T-helper 2 cell treated with Interferon-gamma antibody and Interleukin-4, amounts not matched to agents 100 ng/mL and 5 ng/mL, for 36 hours (primary cell): ENCODE data around the gene TECTA. TPM values are rescaled to one million over a fixed set of nuclear protein-coding genes. Genes with fewer than 3 reads are reported as not detected.
"Not testable (repeated sequence)": the region's sequence is repeated elsewhere in the genome, so short reads cannot be mapped to it uniquely, and the experiment has no call there.

Experiments
- intact Hi-C: fragments of 100-400 bp; cut with micrococcal nuclease; formaldehyde crosslinking; loops from one replicate; pipeline ENCODE4 v1.15.1; 2023
- total RNA-seq: library from RNA; stranded (reverse); gene quantifications from 2 replicates; pipeline ENCODE4 v1.2.3, GENCODE V29; 2022

Gene TECTA
- total RNA-seq, 1 donor from 2014 or later: 0.18 TPM

DNA sequence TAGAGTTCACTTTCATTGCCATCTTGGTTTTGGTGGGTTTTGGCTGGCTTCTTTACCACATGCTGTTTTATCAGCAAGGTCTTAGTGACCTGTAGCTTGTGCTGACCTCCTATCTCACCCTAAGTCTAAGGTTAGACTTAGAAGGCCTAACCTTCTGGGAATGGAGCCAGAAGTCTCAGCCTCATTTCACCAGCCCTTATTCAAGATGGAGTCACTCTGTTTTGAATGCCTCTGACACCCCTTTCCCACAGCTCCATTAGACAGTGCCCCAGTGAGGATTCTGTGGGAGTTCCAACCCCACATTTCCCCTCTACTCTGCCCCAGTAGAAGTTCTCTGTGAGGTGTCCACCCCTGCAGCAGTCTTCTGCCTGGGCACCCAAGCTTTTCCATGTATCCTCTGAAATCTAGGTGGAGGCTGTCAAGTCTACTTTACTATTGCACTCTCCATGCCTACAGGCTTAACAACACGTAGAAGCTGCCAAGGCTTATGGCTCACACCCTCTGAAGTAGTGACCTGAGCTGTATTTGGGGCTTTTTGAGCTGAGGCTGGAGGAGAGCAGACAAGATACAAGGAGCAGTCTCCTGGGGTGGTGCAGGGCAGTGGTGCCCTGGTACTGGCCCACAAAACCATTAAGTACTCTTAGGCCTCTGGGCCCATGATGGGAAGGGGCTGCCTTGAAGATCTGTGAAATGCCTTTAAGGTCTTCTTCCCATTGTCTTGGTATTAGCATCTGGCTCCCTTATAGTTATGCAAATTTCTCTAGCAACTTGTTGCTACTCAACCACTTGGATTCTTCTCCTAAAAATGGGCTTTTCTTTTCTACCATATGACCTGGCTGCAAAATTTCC, 125.6 kb downstream of the TECTA start:
- intact Hi-C loops: no loop called here

DNA sequence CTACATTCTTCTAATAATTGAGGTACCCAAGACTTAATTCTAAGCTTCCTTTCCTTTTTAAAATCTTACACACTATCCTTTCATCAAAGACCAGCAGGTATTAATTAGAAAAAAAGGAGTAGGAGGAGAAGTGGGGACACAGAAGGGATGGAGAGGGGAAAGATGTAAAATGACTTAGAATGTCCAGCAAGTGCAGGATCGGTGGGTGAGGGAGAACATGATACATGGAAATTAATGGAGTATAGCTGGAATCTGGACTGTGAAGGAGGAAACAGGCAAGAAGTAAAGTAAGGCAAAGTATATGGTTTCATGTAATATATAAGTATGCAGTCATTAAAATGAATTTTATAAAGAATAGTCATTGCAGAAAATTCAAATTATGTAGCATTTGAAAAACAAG, 127.8 kb downstream of the TECTA start:
- intact Hi-C loops: no loop called here

DNA sequence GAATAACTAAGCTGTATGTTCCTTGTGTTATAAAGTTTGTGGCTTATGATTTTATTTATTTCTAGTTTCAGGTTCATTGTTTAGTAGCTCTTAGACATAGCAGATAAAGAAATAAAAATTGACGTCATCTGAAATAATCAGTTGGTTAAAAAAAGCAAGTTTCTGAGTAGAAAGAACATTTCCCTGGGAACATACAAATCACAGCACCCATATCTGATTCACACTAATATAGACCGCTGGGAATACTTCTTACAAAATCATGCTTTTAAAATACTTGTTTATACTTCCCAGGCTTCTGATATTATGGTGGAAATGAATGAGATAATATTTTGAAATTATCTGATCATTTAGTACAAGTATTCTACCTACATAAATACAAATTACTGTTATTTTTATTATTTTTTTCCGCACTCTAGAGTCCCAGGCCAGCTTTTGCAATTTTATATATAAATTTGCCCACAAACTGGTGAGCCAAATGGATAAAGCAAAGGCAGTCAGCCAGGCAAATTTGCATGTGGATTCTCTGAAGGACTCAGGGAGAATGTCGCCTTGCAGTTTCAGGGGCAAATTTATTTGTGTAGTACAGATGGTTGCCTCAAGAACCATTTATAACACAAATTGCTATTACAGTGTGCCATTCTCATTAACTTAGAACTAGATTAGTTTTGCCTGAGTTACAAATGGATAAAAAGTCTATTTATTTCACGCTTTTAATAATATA, 128.6 kb downstream of the TECTA start:
- intact Hi-C loops: no loop called here

GRCh38 chr11:121231576-121232278, 130.7 kb downstream of the TECTA start:
- intact Hi-C loops: no loop called here

DNA sequence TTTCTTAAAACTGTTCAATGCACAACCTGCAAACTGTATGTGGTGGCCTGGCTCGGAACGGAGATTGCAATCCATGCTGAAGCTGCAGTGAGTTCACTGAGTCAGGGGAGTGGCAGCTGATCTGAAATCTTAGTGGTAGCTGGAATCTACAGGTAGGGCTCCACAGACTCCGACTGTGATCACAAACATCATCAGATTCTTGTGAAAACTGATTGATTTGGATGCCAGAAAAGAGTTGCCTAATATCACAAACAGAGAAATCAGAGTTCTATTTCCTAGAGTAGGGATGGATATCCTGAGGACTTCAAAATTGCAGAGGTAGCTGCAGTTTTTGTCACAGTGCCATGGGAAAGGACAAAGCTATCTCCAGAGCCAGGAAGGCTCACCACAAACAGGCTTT, 134.0 kb downstream of the TECTA start:
- intact Hi-C loops: no loop called here

DNA sequence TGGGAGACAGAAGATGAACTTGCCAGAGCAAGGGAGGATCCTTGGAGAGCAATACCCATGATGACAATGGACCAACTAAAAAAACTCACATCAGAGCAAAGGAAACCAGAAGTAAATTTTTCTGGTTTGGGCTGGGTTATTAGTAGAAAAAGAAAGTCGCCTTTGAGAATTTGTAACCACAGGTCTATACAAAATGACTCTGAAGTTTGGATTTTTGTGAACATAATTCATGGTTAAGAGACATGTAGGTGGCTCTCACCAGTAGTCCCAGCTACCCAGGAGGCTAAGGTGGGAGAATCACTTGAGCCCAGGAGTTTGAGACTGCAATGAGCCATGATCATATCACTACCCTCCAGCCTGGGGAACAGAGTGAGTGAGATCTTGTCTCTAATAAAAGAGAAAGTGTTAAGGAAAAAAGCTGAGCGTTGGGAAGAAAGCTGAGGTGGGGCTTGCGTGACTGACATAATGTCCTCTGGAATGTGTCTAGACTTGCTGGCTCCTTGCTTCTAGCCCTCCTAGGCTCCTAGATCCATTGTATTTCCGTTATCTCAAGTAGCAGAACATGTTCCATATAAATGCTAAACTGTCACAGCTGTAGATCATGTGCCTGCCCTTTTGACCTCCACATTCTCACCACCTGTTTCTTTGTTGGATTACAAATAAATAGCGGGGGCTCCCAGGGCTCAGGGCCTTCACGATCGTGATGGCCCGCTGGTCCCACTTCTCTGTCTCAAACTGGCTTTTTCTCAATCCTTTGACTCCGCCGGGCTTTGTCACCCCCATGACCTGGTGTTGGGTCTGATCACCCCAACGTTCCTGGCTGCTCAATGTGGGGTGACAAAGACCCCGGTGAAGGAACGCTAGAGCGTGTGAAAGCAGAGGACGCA, 135.3 kb downstream of the TECTA start:
- intact Hi-C loops: no loop called here

GRCh38 chr11:121237247-121237646, 136.2 kb downstream of the TECTA start:
- intact Hi-C loops: not testable (repeated sequence)

GRCh38 chr11:121237686-121238658, 136.9 kb downstream of the TECTA start:
- intact Hi-C loops: no loop called here

DNA sequence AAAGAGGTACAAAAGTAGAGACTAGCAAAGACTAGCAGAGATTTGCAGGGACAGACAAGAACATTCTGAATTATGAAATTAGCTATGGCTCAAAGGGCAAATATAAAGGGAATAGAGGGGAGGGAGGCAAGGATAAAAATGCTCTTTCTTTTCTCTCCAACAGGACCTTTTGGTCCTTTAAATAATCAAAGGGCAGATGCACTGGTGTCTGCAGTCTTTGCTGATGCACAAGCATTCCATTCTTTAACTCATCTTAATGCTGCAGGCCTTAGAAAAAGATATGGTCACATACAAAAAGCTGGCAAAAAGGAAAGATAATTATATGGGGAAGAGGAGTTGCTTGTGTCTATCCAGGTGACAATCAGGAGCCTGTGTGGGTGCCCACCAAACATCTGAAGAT, 137.9 kb downstream of the TECTA start:
- intact Hi-C loops: no loop called here

- intact Hi-C loops: not testable (repeated sequence)
Measured at GRCh38 chr11:121240001-121240400, 139.0 kb downstream of the TECTA start.

DNA sequence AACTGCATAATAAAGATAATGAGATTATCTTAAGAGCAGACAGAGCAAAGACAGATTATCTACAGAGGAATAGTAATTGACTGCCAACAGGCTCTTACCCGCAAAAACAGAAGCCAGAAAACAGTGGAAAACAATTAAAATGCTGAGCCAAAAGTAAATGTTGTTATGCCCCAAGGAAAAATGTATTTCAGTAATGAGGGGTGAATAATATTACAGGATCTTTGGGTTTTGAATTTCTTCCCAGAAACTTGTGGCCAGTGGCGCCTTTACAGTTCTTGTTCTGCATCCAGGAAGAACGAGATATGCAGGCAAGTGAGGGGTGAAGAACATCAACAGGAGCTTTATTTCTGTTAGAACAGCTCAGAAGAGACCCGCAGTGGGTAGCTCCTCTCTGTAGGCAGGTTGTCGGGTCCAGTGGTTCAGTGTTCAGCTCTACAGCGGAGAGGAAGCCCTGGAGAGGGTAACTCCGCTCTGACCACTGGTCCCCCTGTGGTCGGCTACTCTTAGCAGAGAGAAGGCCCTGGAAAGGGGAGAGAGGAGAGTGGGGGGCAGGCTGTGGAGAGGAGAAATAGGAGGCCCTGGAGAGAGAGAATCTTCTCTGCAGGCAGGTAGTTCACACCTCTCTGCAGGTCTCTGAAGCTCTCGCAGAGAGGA, 139.7 kb downstream of the TECTA start:
- intact Hi-C loops: no loop called here

Other genes starting within 250 kb of the TECTA start
- 13.6 and 13.7 TPM in 2 replicates for gene TBCEL, start 77.1 kb upstream of the TECTA start, total RNA-seq
- 21.3 and 23.9 TPM in 2 replicates for gene SC5D, start 191.5 kb downstream of the TECTA start, total RNA-seq